D721Med (cell line): ENCODE data around the gene LIN7B.

Source experiments
- DNase-seq: peaks from one replicate; pipeline ENCODE4 v3.0.0; 2011; ENCODE audit warnings: low spot score; ENCODE audit not compliant: insufficient read length
- FAIRE-seq: peaks from 2 replicates; lab custom pipeline; 2011; peaks lifted over from hg19 to GRCh38; lab: Jason Lieb, UNC
- CTCF ChIP-seq: IDR thresholded peaks from 2 replicates; pipeline ENCODE4 v1.5.1; 2012; ENCODE audit warnings: mild to moderate bottlenecking, control low read depth; ENCODE audit not compliant: insufficient read depth; ENCODE audit errors: missing control alignments

LIN7B gene

GRCh38 chr19:49150106-49150943 lies 36.2 kb downstream of the LIN7B start:
- FAIRE-seq = no peak
- no peak for TF ChIP-seq CTCF
- DNase-seq = peak; percentile 96

GRCh38 chr19:49150944-49151243 lies 36.7 kb downstream of the LIN7B start:
- DNase-seq = no peak
- TF ChIP-seq CTCF = no peak
- FAIRE-seq = no peak

DNA sequence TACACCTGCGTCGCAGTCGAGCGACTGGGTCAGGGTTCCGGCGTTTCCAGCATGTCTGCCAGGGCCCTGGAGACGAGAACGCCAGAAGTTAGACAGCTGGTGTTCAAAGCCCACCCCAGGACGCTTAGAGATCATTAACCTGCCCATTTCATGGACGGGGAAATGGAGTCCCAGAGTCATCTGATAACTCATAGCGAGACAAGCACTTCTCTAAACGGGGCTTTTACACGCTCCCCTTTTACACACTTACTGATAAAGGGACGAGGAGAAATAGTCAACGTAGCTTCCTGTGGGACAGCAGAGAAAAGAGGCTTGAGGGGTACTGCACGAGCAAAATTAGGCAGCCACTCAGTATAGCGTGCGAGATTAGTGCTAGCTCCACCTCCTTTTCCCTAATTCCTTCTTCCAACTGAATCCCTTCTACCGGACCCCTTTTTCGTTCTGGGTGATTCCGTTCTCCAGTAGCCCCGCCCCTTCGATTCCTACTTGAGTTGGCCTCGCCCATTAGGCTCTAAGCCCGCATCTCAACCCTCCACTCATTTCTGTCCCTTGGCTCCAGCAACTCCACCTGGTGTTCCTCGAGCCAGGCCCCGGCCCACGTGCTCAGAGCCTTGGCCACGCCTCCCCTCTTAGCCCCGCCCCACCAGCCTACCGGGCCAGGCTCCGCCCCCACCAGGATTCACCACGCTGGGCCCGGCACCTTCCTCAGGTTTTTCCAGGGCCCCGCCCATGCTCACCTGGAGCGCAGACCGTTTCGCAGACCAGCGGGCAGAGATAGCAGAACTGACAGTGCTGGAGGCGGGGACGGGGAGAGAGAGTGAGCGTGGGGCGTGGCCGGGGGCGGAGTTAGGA lies 37.3 kb downstream of the LIN7B start:
- DNase-seq (no peak), FAIRE-seq (no peak)
- no peak for TF ChIP-seq CTCF

DNA sequence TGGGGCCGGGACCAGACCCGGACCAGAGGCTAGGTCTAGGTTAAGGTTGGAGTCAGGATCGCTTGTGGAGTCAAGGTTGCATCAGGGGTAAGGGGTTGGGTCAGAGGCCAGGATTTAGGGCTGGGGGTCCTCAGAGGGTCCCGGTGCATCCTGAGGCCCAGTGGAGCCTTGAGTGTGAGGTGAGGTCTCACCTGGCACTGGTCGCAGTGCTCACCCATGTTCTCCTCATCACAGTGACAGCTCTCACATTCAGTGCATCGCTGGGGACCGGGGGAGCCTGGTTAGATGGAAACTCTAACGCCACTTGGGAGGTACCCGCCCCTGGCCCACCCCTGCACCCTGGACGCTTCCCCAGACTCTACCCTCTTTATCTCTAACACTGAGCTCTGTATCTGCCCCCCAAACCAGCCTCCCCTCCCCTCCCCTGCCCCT lies 38.0 kb downstream of the LIN7B start:
- TF ChIP-seq CTCF = no peak
- DNase-seq (no peak), FAIRE-seq (no peak)

DNA sequence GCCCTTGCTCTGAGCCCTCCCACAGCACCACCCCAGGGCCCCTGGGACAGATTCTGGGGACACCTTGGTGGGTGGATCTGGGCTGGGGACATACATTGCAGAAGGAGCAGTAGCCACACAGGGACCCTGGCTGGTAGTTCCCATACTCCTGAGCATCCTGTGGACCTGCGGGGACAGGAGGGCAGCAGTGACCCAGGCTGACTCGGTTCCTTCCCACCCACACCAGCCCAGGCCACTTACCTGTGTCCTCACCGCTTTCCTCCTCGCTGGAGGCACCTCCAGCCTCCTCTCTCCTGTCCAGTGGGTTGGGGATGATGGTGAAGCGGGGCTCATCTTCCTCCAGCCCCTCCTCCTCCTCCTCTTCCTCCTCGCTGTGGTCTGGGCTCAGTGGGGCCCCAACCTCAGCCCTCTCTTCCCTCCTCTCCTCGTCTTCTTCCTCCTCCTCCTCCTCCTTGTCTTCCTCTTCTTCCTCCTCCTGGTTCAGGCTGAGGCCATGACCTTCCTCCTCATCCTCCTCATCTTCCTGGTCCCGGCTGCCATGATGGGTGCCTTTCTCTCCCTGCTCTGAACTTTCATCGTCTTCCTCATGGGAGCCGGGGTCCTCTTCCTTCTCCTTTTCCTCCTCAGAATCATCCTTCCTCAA lies 39.1 kb downstream of the LIN7B start:
- FAIRE-seq (no peak), DNase-seq (no peak)
- no peak for TF ChIP-seq CTCF

GRCh38 chr19:49154279-49154678 lies 40.1 kb downstream of the LIN7B start:
- FAIRE-seq (no peak), DNase-seq (no peak)
- TF ChIP-seq CTCF = no peak
